SKM-1 (cell line): ENCODE data around the gene NINJ2.

Experiments used
- DNase-seq: peaks from one replicate; lab custom pipeline; 2025; ENCODE audit not compliant: unreplicated experiment; lab: John Stamatoyannopoulos, UW

NINJ2 gene

GRCh38 chr12:617304-617915 is 45.8 kb downstream of the NINJ2 start:
- peak; percentile 43 for DNase-seq

- no peak for DNase-seq
Observed at GRCh38 chr12:615620-616019, 47.6 kb downstream of the NINJ2 start.

GRCh38 chr12:614411-614970 is 48.8 kb downstream of the NINJ2 start:
- DNase-seq: no peak

- DNase-seq: no peak
Observed at GRCh38 chr12:613996-614395, 49.2 kb downstream of the NINJ2 start.

GRCh38 chr12:612886-613285 is 50.4 kb downstream of the NINJ2 start:
- no peak for DNase-seq

- no peak for DNase-seq
Observed at GRCh38 chr12:612293-612692, 51.0 kb downstream of the NINJ2 start.

GRCh38 chr12:611721-612120 is 51.5 kb downstream of the NINJ2 start:
- DNase-seq: no peak

GRCh38 chr12:608921-609320 is 54.3 kb downstream of the NINJ2 start:
- no peak for DNase-seq

- DNase-seq: no peak
Observed at GRCh38 chr12:608413-608812, 54.8 kb downstream of the NINJ2 start.

- no peak for DNase-seq
Observed at GRCh38 chr12:607541-608001, 55.7 kb downstream of the NINJ2 start.

GRCh38 chr12:604956-605355 is 58.3 kb downstream of the NINJ2 start:
- no peak for DNase-seq

- DNase-seq: no peak
Observed at GRCh38 chr12:602700-603068, 60.6 kb downstream of the NINJ2 start.

- no peak for DNase-seq
Observed at GRCh38 chr12:601976-602699, 61.1 kb downstream of the NINJ2 start.

GRCh38 chr12:599756-600155 is 63.5 kb downstream of the NINJ2 start:
- DNase-seq: no peak

GRCh38 chr12:597926-598568 is 65.2 kb downstream of the NINJ2 start:
- no peak for DNase-seq

- DNase-seq: no peak
Observed at GRCh38 chr12:593396-594270, 69.6 kb downstream of the NINJ2 start.

- no peak for DNase-seq
Observed at GRCh38 chr12:592024-592505, 71.2 kb downstream of the NINJ2 start.

- DNase-seq: no peak
Observed at GRCh38 chr12:591167-592023, 71.8 kb downstream of the NINJ2 start.

- DNase-seq: no peak
Observed at GRCh38 chr12:590206-590750, 73.0 kb downstream of the NINJ2 start.

GRCh38 chr12:588646-589045 is 74.6 kb downstream of the NINJ2 start:
- no peak for DNase-seq
